ENCODE measurements around the gene ONECUT1. TPM values are rescaled to one million over a fixed set of nuclear protein-coding genes. Genes with fewer than 3 reads are reported as not detected.
A peak's percentile ranks its signal among the peaks of the same experiment; 100 is the strongest.

Gene ONECUT1
- total RNA-seq, 2 experiments from 2014 or later, result not detected

DNA sequence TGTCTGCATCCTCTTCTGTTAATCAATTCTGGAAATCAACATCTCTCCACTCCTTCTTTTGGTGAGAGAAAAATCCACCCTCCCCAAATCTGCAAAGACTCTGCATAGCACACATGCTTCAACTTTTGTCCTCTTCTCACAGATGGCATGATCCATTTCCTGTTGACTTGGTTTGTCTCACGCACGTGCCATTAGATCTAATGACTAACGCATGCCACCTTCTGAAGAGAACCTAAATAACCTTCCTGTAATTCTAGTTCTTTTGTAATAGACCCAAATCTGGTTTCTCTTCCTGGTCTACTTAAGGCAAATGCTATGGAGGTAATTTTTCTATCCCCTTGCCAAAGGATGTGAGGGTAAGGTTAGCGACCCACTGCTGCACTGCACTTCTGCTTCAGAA is 60.0 kb downstream of the ONECUT1 start:
- Mint-ChIP-seq H3K4me1 (ENCODE audit: low read depth) (peaks cover 11% of the 10 kb centered on the region), H3K27me3 (no peaks in the 10 kb centered on the region), H3K4me3 (no peak overlapping the region), H3K36me3 (ENCODE audit: low read depth) (no peaks in the 10 kb centered on the region), H3K9me3 (no peaks in the 10 kb centered on the region), H3K27ac (peak overlapping the region; percentile 72)
- POLR2A ChIA-PET, result interaction anchor here (1.2 kb wide), 1 partner anchor 54 kb away, joined by 5 read pairs; no protein-coding TSS in a partner anchor
- ATAC-seq, result peak; percentile 58
- CTCF ChIA-PET, result interaction anchor here (4.1 kb wide), 1 partner anchor 473 kb away, joined by 24 read pairs; no protein-coding TSS in a partner anchor
- peak; percentile 52 for DNase-seq
- intact Hi-C loops (cut with micrococcal nuclease), result loop anchor here (2.0 kb wide), 1 partner anchor 475 kb away; no protein-coding TSS in a partner anchor
- TF ChIP-seq CTCF (IDR thresholded peaks at IDR 0.05), result no peak

- ATAC-seq (no peak), DNase-seq (no peak)
- no peak for TF ChIP-seq CTCF (IDR thresholded peaks at IDR 0.05)
- Mint-ChIP-seq H3K4me3 (no peak overlapping the region), H3K36me3 (ENCODE audit: low read depth) (no peaks in the 10 kb centered on the region), H3K27ac (no peak overlapping the region), H3K27me3 (no peaks in the 10 kb centered on the region), H3K9me3 (no peaks in the 10 kb centered on the region), H3K4me1 (ENCODE audit: low read depth) (peaks cover 11% of the 10 kb centered on the region)
- CTCF ChIA-PET, result interaction anchor here (4.1 kb wide), 1 partner anchor 472 kb away, joined by 24 read pairs; no protein-coding TSS in a partner anchor
- intact Hi-C loops (cut with micrococcal nuclease), result no loop called here
- POLR2A ChIA-PET, result no interaction called here
Observed at GRCh38 chr15:52728899-52729298, 61.2 kb downstream of the ONECUT1 start.

- H3K36me3 Mint-ChIP-seq (ENCODE audit: low read depth), result no peaks in the 10 kb centered on the region
- no peak overlapping the region for H3K4me3 Mint-ChIP-seq
- no peak for TF ChIP-seq CTCF (IDR thresholded peaks at IDR 0.05)
- H3K27ac Mint-ChIP-seq, result no peak overlapping the region
- ATAC-seq (no peak), DNase-seq (no peak)
- no peaks in the 10 kb centered on the region for H3K9me3 Mint-ChIP-seq
- intact Hi-C loops (cut with micrococcal nuclease), result no loop called here
- CTCF ChIA-PET, result interaction anchor here (1.2 kb wide), 1 partner anchor 471 kb away, joined by 3 read pairs; no protein-coding TSS in a partner anchor
- peaks cover 11% of the 10 kb centered on the region for H3K4me1 Mint-ChIP-seq (ENCODE audit: low read depth)
- H3K27me3 Mint-ChIP-seq, result no peaks in the 10 kb centered on the region
- POLR2A ChIA-PET, result no interaction called here
Observed at GRCh38 chr15:52727815-52728214, 62.3 kb downstream of the ONECUT1 start.

DNA sequence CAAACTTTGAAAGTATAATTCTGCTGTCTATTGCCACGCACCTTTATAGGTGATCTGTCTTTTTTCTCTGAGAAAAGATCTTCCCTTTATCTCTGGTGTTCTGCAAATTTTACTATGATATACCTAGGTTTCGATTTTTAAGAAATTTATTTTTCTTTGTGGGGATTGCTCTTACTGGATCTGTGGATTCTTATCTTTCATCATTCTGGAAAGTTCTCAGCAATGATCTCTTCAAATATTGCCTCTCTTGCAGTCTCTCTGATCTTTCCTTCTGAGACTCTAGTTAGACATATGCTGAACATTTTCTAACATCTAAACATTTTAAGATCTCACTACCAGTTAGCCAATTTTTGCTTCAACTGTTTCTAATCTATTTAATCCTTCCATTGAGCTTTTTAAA is 63.9 kb downstream of the ONECUT1 start:
- no peaks in the 10 kb centered on the region for H3K27me3 Mint-ChIP-seq

More for the DNA sequence above, 63.9 kb downstream of the ONECUT1 start:
- POLR2A ChIA-PET, result interaction anchor here (0.9 kb wide), 1 partner anchor 450 kb away, joined by 3 read pairs; no protein-coding TSS in a partner anchor
- no peak for TF ChIP-seq CTCF (IDR thresholded peaks at IDR 0.05)
- no peak for DNase-seq
- CTCF ChIA-PET, result interaction anchor here (0.8 kb wide), 1 partner anchor 395 kb away, joined by 3 read pairs; no protein-coding TSS in a partner anchor
- H3K27ac Mint-ChIP-seq, result no peak overlapping the region
- peaks cover 11% of the 10 kb centered on the region for H3K4me1 Mint-ChIP-seq (ENCODE audit: low read depth)
- no peak for ATAC-seq
- H3K9me3 Mint-ChIP-seq, result no peaks in the 10 kb centered on the region
- intact Hi-C loops (cut with micrococcal nuclease), result no loop called here
- no peak overlapping the region for H3K4me3 Mint-ChIP-seq
- no peaks in the 10 kb centered on the region for H3K36me3 Mint-ChIP-seq (ENCODE audit: low read depth)

Measured in activated CD8-positive, alpha-beta T cell treated with anti-CD3 and anti-CD28 coated beads for 36 hours (primary cell).